Measurements from ENCODE around the gene FASTK.

Gene FASTK

GRCh38 chr7:151103973-151104372 lies 23.4 kb upstream of the FASTK start:
- no peak overlapping the region for H3K4me3 Mint-ChIP-seq
- H3K36me3 Mint-ChIP-seq (ENCODE audit: low read depth): peaks cover 9% of the 10 kb centered on the region
- H3K27me3 Mint-ChIP-seq (ENCODE audit: low read depth): no peaks in the 10 kb centered on the region
- TF ChIP-seq, protein P1, sequence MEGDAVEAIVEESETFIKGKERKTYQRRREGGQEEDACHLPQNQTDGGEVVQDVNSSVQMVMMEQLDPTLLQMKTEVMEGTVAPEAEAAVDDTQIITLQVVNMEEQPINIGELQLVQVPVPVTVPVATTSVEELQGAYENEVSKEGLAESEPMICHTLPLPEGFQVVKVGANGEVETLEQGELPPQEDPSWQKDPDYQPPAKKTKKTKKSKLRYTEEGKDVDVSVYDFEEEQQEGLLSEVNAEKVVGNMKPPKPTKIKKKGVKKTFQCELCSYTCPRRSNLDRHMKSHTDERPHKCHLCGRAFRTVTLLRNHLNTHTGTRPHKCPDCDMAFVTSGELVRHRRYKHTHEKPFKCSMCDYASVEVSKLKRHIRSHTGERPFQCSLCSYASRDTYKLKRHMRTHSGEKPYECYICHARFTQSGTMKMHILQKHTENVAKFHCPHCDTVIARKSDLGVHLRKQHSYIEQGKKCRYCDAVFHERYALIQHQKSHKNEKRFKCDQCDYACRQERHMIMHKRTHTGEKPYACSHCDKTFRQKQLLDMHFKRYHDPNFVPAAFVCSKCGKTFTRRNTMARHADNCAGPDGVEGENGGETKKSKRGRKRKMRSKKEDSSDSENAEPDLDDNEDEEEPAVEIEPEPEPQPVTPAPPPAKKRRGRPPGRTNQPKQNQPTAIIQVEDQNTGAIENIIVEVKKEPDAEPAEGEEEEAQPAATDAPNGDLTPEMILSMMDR (IDR thresholded peaks at IDR 0.05; ENCODE audit: unreplicated experiment in 3 of 3): no peak
- H3K4me1 Mint-ChIP-seq: no peaks in the 10 kb centered on the region
- no peaks in the 10 kb centered on the region for H3K9me3 Mint-ChIP-seq
- H3K27ac Mint-ChIP-seq: no peak overlapping the region

- Mint-ChIP-seq H3K4me1 (no peaks in the 10 kb centered on the region), H3K4me3 (no peak overlapping the region), H3K27ac (no peak overlapping the region), H3K36me3 (ENCODE audit: low read depth) (peaks cover 9% of the 10 kb centered on the region), H3K27me3 (ENCODE audit: low read depth) (no peaks in the 10 kb centered on the region), H3K9me3 (no peaks in the 10 kb centered on the region)
- TF ChIP-seq, protein P1 (IDR thresholded peaks at IDR 0.05; ENCODE audit: unreplicated experiment in 3 of 3): no peak
Observed at GRCh38 chr7:151102991-151103390, 22.4 kb upstream of the FASTK start.

DNA sequence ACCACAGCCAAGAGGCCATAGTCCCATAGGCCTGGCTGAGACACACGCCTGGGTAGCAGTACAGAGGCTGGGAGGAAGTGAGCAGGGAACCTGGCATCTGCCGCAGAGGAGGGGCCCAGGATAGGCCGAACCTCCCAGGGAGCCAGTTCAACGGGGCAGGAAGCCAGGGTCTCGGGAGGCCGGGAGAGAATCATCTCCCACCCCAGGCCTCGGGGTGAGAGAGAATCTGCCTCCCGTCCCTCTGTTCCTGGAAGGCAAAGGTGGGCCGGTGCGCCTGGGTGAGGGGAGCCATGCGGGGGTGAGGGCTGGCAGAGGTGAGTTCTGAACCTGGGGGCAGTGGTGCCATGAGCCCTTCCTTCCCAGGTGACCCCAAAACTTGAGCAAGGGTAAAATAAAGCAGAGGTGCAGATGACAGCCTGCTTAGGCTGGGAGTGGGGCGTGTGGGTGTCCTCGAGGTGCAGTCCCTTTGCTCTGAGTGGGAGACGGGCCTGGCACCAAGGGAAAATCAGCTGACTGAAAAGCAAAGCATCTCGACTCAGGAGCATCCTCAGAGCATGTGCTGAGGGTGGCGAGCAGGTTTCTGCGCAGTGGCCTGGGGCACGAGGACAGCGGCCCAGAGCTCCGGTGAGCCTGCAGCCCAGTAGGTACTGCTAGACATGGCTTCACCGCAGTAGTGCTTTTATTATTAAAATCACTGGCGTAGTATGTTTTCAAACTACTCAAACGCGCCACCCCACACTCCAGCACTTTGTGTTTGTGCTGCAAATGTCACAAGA lies 21.2 kb upstream of the FASTK start:
- TF ChIP-seq, protein P1 (IDR thresholded peaks at IDR 0.05; ENCODE audit: unreplicated experiment in 3 of 3): no peak
- Mint-ChIP-seq H3K36me3 (ENCODE audit: low read depth) (peaks cover 9% of the 10 kb centered on the region), H3K4me3 (no peak overlapping the region), H3K9me3 (no peaks in the 10 kb centered on the region), H3K27ac (no peak overlapping the region), H3K4me1 (no peaks in the 10 kb centered on the region), H3K27me3 (ENCODE audit: low read depth) (no peaks in the 10 kb centered on the region)

- H3K36me3 Mint-ChIP-seq (ENCODE audit: low read depth): peaks cover 9% of the 10 kb centered on the region
- no peaks in the 10 kb centered on the region for H3K4me1 Mint-ChIP-seq
- no peaks in the 10 kb centered on the region for H3K27me3 Mint-ChIP-seq (ENCODE audit: low read depth)
- TF ChIP-seq, protein P1 (IDR thresholded peaks at IDR 0.05; ENCODE audit: unreplicated experiment in 3 of 3): no peak
- no peak overlapping the region for H3K4me3 Mint-ChIP-seq
- no peak overlapping the region for H3K27ac Mint-ChIP-seq
- no peaks in the 10 kb centered on the region for H3K9me3 Mint-ChIP-seq
Observed at GRCh38 chr7:151100921-151101320, 20.3 kb upstream of the FASTK start.

DNA sequence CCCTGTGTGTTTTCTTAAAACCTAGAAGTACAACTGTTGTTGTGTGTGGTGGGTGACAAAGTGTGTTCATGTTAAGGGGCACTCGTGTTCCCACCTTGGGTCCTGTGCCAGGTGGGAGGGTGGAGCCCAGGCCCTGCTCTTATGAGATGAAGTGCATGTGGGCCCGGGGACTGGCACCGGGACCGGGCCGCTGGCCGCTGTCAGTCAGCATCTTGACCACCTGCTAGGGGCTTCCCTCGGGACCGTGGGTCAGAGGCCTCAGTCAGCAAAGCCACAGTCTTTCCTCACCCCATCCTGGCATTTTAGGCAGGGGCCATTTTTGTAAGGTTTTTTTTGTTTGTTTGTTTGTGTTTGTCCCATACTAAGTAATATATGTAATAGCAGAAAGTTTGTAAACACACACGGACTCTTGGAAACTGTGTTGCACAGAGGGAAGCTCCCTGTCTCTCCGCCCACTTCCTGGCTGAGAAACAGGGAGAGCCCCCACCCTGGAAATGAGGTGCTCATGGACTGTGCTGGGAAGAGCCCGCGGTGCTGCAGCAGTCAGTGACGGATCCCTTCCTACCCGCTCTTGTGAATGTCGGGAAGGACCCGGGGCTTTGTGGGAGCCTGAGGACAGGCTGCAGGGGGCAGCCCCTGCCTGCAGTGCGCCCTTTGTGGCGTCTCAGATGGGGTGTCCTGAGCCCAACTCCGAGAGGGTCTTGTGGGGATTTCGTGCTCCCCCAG lies 19.0 kb upstream of the FASTK start:
- Mint-ChIP-seq H3K27me3 (ENCODE audit: low read depth) (no peaks in the 10 kb centered on the region), H3K9me3 (no peaks in the 10 kb centered on the region), H3K36me3 (ENCODE audit: low read depth) (peaks cover 6% of the 10 kb centered on the region), H3K27ac (no peak overlapping the region), H3K4me1 (no peaks in the 10 kb centered on the region), H3K4me3 (no peak overlapping the region)
- TF ChIP-seq, protein P1 (IDR thresholded peaks at IDR 0.05; ENCODE audit: unreplicated experiment in 3 of 3): no peak

Data from nephron (organoid).